HepG2 (cell line): Measurements from ENCODE around the gene LAG3. TPM values are rescaled to one million over a fixed set of nuclear protein-coding genes. Genes with fewer than 3 reads are reported as not detected.

Source experiments
- FLYWCH1 ChIP-seq: sonication (generic); formaldehyde crosslinking; IDR thresholded peaks from 2 replicates; pipeline ENCODE4 v1.8.1; 2023; ENCODE audit warnings: mild to moderate bottlenecking, missing genetic modification reagents
- GABPA ChIP-seq, 2 experiments: IDR thresholded peaks; 2 replicates each; pipeline ENCODE4 v1.6.1; 2011 to 2016; ENCODE audit warnings: low read depth in 2 of 2, low read length in 1 of 2, missing biosample characterization in 1 of 2, missing genetic modification characterization in 1 of 2
- NAIF1 ChIP-seq: sonication (generic); formaldehyde crosslinking; IDR thresholded peaks from 2 replicates; pipeline ENCODE4 v1.5.0; 2020; ENCODE audit warnings: mild to moderate bottlenecking, missing genetic modification reagents, borderline replicate concordance
- NR0B2 ChIP-seq: sonication (generic); formaldehyde crosslinking; IDR thresholded peaks from 2 replicates; pipeline ENCODE4 v1.4.0; 2020; ENCODE audit warnings: mild to moderate bottlenecking, missing genetic modification reagents
- PHF21A ChIP-seq: sonication (generic); formaldehyde crosslinking; IDR thresholded peaks from 2 replicates; pipeline ENCODE4 v1.5.0; 2020; ENCODE audit warnings: mild to moderate bottlenecking, missing genetic modification reagents
- RORA ChIP-seq: sonication (generic); formaldehyde crosslinking; IDR thresholded peaks from 2 replicates; pipeline ENCODE4 v1.5.0; 2020; ENCODE audit warnings: mild to moderate bottlenecking, missing genetic modification reagents, moderate library complexity
- SP1 ChIP-seq, 2 experiments: fragments of 450-650 bp in 1 of 2; sonication (generic) in 1 of 2; formaldehyde crosslinking in 1 of 2; IDR thresholded peaks; 2 replicates each; pipeline versions ENCODE4 v1.4.0 to v1.6.1; 2016 to 2020; ENCODE audit warnings: missing genetic modification reagents in 1 of 2
- ZNF326 ChIP-seq: sonication (generic); formaldehyde crosslinking; IDR thresholded peaks from 2 replicates; pipeline ENCODE4 v1.4.0; 2020; ENCODE audit warnings: missing genetic modification reagents, borderline replicate concordance
- ZNF569 ChIP-seq: sonication (generic); formaldehyde crosslinking; IDR thresholded peaks from 2 replicates; pipeline ENCODE4 v1.5.0; 2020; ENCODE audit warnings: mild to moderate bottlenecking, missing genetic modification reagents, moderate library complexity, borderline replicate concordance
- ZNF747 ChIP-seq: sonication (generic); formaldehyde crosslinking; IDR thresholded peaks from 2 replicates; pipeline ENCODE4 v1.8.1; 2023; ENCODE audit warnings: missing genetic modification reagents, mild to moderate bottlenecking, borderline replicate concordance
- ZSCAN30 ChIP-seq: sonication (generic); formaldehyde crosslinking; IDR thresholded peaks from 2 replicates; pipeline ENCODE4 v1.5.0; 2020; ENCODE audit warnings: mild to moderate bottlenecking, missing genetic modification reagents
- ZSCAN5A ChIP-seq: sonication (generic); formaldehyde crosslinking; IDR thresholded peaks from 2 replicates; pipeline ENCODE4 v1.8.0; 2022; ENCODE audit warnings: mild to moderate bottlenecking, missing genetic modification reagents, borderline replicate concordance
- polyA plus RNA-seq, 8 experiments: library from polyadenylated mRNA; depleted of rRNA in 3 of 8; stranded (reverse) in 7 of 8; unstranded in 1 of 8; fragments of >200 nt; fragmentation: Illumina TruSeq in 4 of 8; extraction: Trizol in 4 of 8; gene quantifications; 2 replicates each; pipeline versions ENCODE4 v1.2.1 to v1.2.3, GENCODE V29; 2011 to 2016; ENCODE audit warnings: low read depth in 4 of 8, missing spikeins in 1 of 8, mixed read lengths in 1 of 8; ENCODE audit not compliant: insufficient read depth in 1 of 8
- total RNA-seq, 5 experiments: library from RNA; depleted of rRNA; stranded (reverse); fragments of >200 nt; fragmentation: Illumina TruSeq; extraction: Trizol; gene quantifications; 2 replicates each; pipeline ENCODE4 v1.2.3, GENCODE V29; 2016; ENCODE audit warnings: low read depth in 1 of 5
- TF ChIP-seq, protein P1 (sequence below): sonication (generic); formaldehyde crosslinking; IDR thresholded peaks from 2 replicates; pipeline ENCODE4 v1.5.1; 2020; ENCODE audit warnings: missing genetic modification reagents, mild to moderate bottlenecking, borderline replicate concordance
- TF ChIP-seq, protein P2 (sequence below): IDR thresholded peaks from 2 replicates; pipeline ENCODE4 v1.6.1; 2016; ENCODE audit warnings: mild to moderate bottlenecking, missing biosample characterization, missing genetic modification reagents
- TF ChIP-seq, protein P3 (sequence below): sonication (generic); formaldehyde crosslinking; IDR thresholded peaks from 2 replicates; pipeline ENCODE4 v1.4.0; 2020; ENCODE audit warnings: missing genetic modification reagents
- TF ChIP-seq, protein P4 (sequence below): IDR thresholded peaks from 2 replicates; pipeline ENCODE4 v1.6.1; 2016; ENCODE audit warnings: control low read depth

The LAG3 gene
- total and polyA plus RNA-seq, 2 of the 13 experiments (the other 11 are each of a cell fraction or from before 2014, with no cell fraction given), result 0.11 to 0.26 TPM

- TF ChIP-seq, protein P1, sequence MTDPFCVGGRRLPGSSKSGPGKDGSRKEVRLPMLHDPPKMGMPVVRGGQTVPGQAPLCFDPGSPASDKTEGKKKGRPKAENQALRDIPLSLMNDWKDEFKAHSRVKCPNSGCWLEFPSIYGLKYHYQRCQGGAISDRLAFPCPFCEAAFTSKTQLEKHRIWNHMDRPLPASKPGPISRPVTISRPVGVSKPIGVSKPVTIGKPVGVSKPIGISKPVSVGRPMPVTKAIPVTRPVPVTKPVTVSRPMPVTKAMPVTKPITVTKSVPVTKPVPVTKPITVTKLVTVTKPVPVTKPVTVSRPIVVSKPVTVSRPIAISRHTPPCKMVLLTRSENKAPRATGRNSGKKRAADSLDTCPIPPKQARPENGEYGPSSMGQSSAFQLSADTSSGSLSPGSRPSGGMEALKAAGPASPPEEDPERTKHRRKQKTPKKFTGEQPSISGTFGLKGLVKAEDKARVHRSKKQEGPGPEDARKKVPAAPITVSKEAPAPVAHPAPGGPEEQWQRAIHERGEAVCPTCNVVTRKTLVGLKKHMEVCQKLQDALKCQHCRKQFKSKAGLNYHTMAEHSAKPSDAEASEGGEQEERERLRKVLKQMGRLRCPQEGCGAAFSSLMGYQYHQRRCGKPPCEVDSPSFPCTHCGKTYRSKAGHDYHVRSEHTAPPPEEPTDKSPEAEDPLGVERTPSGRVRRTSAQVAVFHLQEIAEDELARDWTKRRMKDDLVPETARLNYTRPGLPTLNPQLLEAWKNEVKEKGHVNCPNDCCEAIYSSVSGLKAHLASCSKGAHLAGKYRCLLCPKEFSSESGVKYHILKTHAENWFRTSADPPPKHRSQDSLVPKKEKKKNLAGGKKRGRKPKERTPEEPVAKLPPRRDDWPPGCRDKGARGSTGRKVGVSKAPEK (CRISPR knock-in tag), result peak; percentile 41; the same call in 1 of the 2 replicates
- no peak for TF ChIP-seq SP1 (IDR thresholded peaks at IDR 0.05)
- no peak for TF ChIP-seq SP1 (CRISPR knock-in tag; IDR thresholded peaks at IDR 0.05)
- TF ChIP-seq ZSCAN30 (CRISPR knock-in tag), result no peak
- TF ChIP-seq ZSCAN5A (CRISPR knock-in tag), result no peak
- no peak for TF ChIP-seq FLYWCH1 (CRISPR knock-in tag)
- no peak for TF ChIP-seq ZNF569 (CRISPR knock-in tag)
- no peak for TF ChIP-seq GABPA (IDR thresholded peaks at IDR 0.05; ENCODE audit: low read depth, low read length)
- no peak for TF ChIP-seq GABPA (CRISPR knock-in tag; IDR thresholded peaks at IDR 0.05; ENCODE audit: low read depth)
- no peak for TF ChIP-seq RORA (CRISPR knock-in tag)
- 0 out of 2 replicates have a peak, but pooled peaks have one; percentile 47 for TF ChIP-seq PHF21A (CRISPR knock-in tag)
- no peak for TF ChIP-seq NR0B2 (CRISPR knock-in tag)
- no peak for TF ChIP-seq NAIF1 (CRISPR knock-in tag)
- no peak for TF ChIP-seq ZNF747 (CRISPR knock-in tag)
- TF ChIP-seq ZNF326 (CRISPR knock-in tag), result peak; percentile 71
- TF ChIP-seq, protein P2, sequence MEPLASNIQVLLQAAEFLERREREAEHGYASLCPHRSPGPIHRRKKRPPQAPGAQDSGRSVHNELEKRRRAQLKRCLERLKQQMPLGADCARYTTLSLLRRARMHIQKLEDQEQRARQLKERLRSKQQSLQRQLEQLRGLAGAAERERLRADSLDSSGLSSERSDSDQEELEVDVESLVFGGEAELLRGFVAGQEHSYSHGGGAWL (CRISPR knock-in tag), result no peak
- TF ChIP-seq, protein P3, sequence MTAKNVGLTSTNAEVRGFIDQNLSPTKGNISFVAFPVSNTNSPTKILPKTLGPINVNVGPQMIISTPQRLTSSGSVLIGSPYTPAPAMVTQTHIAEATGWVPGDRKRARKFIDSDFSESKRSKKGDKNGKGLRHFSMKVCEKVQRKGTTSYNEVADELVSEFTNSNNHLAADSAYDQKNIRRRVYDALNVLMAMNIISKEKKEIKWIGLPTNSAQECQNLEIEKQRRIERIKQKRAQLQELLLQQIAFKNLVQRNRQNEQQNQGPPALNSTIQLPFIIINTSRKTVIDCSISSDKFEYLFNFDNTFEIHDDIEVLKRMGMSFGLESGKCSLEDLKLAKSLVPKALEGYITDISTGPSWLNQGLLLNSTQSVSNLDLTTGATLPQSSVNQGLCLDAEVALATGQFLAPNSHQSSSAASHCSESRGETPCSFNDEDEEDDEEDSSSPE (CRISPR knock-in tag), result no peak
- TF ChIP-seq, protein P4, sequence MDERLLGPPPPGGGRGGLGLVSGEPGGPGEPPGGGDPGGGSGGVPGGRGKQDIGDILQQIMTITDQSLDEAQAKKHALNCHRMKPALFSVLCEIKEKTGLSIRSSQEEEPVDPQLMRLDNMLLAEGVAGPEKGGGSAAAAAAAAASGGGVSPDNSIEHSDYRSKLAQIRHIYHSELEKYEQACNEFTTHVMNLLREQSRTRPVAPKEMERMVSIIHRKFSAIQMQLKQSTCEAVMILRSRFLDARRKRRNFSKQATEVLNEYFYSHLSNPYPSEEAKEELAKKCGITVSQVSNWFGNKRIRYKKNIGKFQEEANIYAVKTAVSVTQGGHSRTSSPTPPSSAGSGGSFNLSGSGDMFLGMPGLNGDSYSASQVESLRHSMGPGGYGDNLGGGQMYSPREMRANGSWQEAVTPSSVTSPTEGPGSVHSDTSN (CRISPR knock-in tag), result no peak
Observed at GRCh38 chr12:6825398-6826124, 53.2 kb downstream of the LAG3 start (continued).
